HUES48 (cell line): ENCODE results near the gene TIPARP.
"Not testable (repeated sequence)": the region's sequence is repeated elsewhere in the genome, so short reads cannot be mapped to it uniquely, and the experiment has no call there.

Source experiments
- H3K27ac ChIP-seq: one replicate; pipeline ENCODE4 v1.7.0; 2013; ENCODE audit warnings: low read depth, low read length, inconsistent platforms
- H3K27me3 ChIP-seq: 2 replicates; pipeline ENCODE4 v1.6.1; 2013; ENCODE audit warnings: mild to moderate bottlenecking, low read length; ENCODE audit not compliant: control insufficient read depth, insufficient read depth
- H3K36me3 ChIP-seq: 2 replicates; pipeline ENCODE4 v1.6.1; 2013; ENCODE audit warnings: low read length; ENCODE audit not compliant: control insufficient read depth, insufficient read depth
- H3K4me1 ChIP-seq: 2 replicates; pipeline ENCODE4 v1.6.1; 2013; ENCODE audit warnings: mild to moderate bottlenecking, low read length; ENCODE audit not compliant: control insufficient read depth, insufficient read depth
- H3K4me3 ChIP-seq: 2 replicates; pipeline ENCODE4 v1.5.1; 2013; ENCODE audit warnings: mild to moderate bottlenecking, low read depth, low read length
- H3K9ac ChIP-seq: 2 replicates; pipeline ENCODE4 v1.6.1; 2013; ENCODE audit warnings: mild to moderate bottlenecking, low read depth, low read length, moderate library complexity
- H3K9me3 ChIP-seq: 2 replicates; pipeline ENCODE4 v1.6.1; 2013; ENCODE audit warnings: low read length; ENCODE audit not compliant: control insufficient read depth, insufficient read depth

The TIPARP gene

GRCh38 chr3:156649681-156650080 lies 24.7 kb upstream of the TIPARP start:
- no peaks in the 10 kb centered on the region for H3K9me3 ChIP-seq
- H3K27me3 ChIP-seq = no peaks in the 10 kb centered on the region
- no peaks in the 10 kb centered on the region for H3K36me3 ChIP-seq
- no peak overlapping the region for H3K9ac ChIP-seq
- H3K4me3 ChIP-seq = no peak overlapping the region
- H3K27ac ChIP-seq = no peak overlapping the region
- H3K4me1 ChIP-seq = no peaks in the 10 kb centered on the region

- H3K9me3 ChIP-seq, H3K9ac ChIP-seq, H3K27ac ChIP-seq, H3K27me3 ChIP-seq, H3K4me3 ChIP-seq, H3K36me3 ChIP-seq, H3K4me1 ChIP-seq: not testable (repeated sequence)
These were observed 21.7 kb upstream of the TIPARP start for GRCh38 chr3:156652661-156653060.

GRCh38 chr3:156654834-156655233 lies 19.6 kb upstream of the TIPARP start:
- Histone ChIP-seq H3K27me3 (no peaks in the 10 kb centered on the region), H3K36me3 (no peaks in the 10 kb centered on the region), H3K9me3 (no peaks in the 10 kb centered on the region), H3K4me1 (no peaks in the 10 kb centered on the region), H3K27ac (no peak overlapping the region), H3K9ac (no peak overlapping the region), H3K4me3 (no peak overlapping the region)

GRCh38 chr3:156655819-156656550 lies 18.4 kb upstream of the TIPARP start:
- no peaks in the 10 kb centered on the region for H3K27me3 ChIP-seq
- no peaks in the 10 kb centered on the region for H3K36me3 ChIP-seq
- H3K27ac ChIP-seq = no peak overlapping the region
- H3K4me3 ChIP-seq = no peak overlapping the region
- H3K9me3 ChIP-seq = no peaks in the 10 kb centered on the region
- no peak overlapping the region for H3K9ac ChIP-seq
- H3K4me1 ChIP-seq = no peaks in the 10 kb centered on the region

GRCh38 chr3:156657440-156657839 lies 16.9 kb upstream of the TIPARP start:
- H3K27ac ChIP-seq = no peak overlapping the region
- H3K4me1 ChIP-seq = no peaks in the 10 kb centered on the region
- H3K4me3 ChIP-seq = no peak overlapping the region
- H3K27me3 ChIP-seq = no peaks in the 10 kb centered on the region
- H3K9me3 ChIP-seq = no peaks in the 10 kb centered on the region
- no peak overlapping the region for H3K9ac ChIP-seq
- H3K36me3 ChIP-seq = no peaks in the 10 kb centered on the region

- no peaks in the 10 kb centered on the region for H3K27me3 ChIP-seq
- H3K27ac ChIP-seq = no peak overlapping the region
- H3K9me3 ChIP-seq = no peaks in the 10 kb centered on the region
- no peak overlapping the region for H3K4me3 ChIP-seq
- H3K36me3 ChIP-seq = no peaks in the 10 kb centered on the region
- no peaks in the 10 kb centered on the region for H3K4me1 ChIP-seq
- no peak overlapping the region for H3K9ac ChIP-seq
These were observed 16.3 kb upstream of the TIPARP start for GRCh38 chr3:156657862-156658731.

- H3K9ac ChIP-seq = no peak overlapping the region
These were observed 15.7 kb upstream of the TIPARP start for GRCh38 chr3:156658732-156659090.

GRCh38 chr3:156659260-156659659 lies 15.1 kb upstream of the TIPARP start:
- H3K4me3 ChIP-seq = no peak overlapping the region
- H3K27ac ChIP-seq = no peak overlapping the region
- H3K9ac ChIP-seq = no peak overlapping the region
- no peaks in the 10 kb centered on the region for H3K36me3 ChIP-seq
- H3K27me3 ChIP-seq = no peaks in the 10 kb centered on the region
- no peaks in the 10 kb centered on the region for H3K9me3 ChIP-seq
- H3K4me1 ChIP-seq = peaks cover under 1% of the 10 kb centered on the region; the same call in 1 of the 2 replicates

More at GRCh38 chr3:156658732-156659090, 15.7 kb upstream of the TIPARP start:
- no peaks in the 10 kb centered on the region for H3K9me3 ChIP-seq
- H3K4me1 ChIP-seq = no peaks in the 10 kb centered on the region
- no peaks in the 10 kb centered on the region for H3K27me3 ChIP-seq
- H3K36me3 ChIP-seq = no peaks in the 10 kb centered on the region
- no peak overlapping the region for H3K4me3 ChIP-seq
- no peak overlapping the region for H3K27ac ChIP-seq

GRCh38 chr3:156661155-156661554 lies 13.2 kb upstream of the TIPARP start:
- H3K9ac ChIP-seq = no peak overlapping the region

GRCh38 chr3:156664011-156664830 lies 10.2 kb upstream of the TIPARP start:
- H3K9me3 ChIP-seq = no peaks in the 10 kb centered on the region
- no peaks in the 10 kb centered on the region for H3K36me3 ChIP-seq
- H3K9ac ChIP-seq = no peak overlapping the region
- H3K27ac ChIP-seq = no peak overlapping the region
- H3K4me1 ChIP-seq = peaks cover 19% of the 10 kb centered on the region
- no peaks in the 10 kb centered on the region for H3K27me3 ChIP-seq
- no peak overlapping the region for H3K4me3 ChIP-seq

More at GRCh38 chr3:156661155-156661554, 13.2 kb upstream of the TIPARP start:
- Histone ChIP-seq H3K9me3 (no peaks in the 10 kb centered on the region), H3K4me3 (no peak overlapping the region), H3K27me3 (no peaks in the 10 kb centered on the region), H3K4me1 (peaks cover 9% of the 10 kb centered on the region), H3K36me3 (no peaks in the 10 kb centered on the region), H3K27ac (no peak overlapping the region)
